Chondrocyte (in vitro differentiated cells): ENCODE measurements around the gene DNAH6. TPM values are rescaled to one million over a fixed set of nuclear protein-coding genes. Genes with fewer than 3 reads are reported as not detected.

ENCODE experiments used
- DNase-seq: peaks from one replicate; pipeline ENCODE4 v3.0.0; 2021; ENCODE audit warnings: mixed read lengths, low spot score
- H3K27ac Mint-ChIP-seq: one replicate; pipeline ENCODE4 v1.8.0; 2021; ENCODE audit warnings: mild to moderate bottlenecking, moderate library complexity, mixed read lengths; ENCODE audit not compliant: unreplicated experiment
- H3K27me3 Mint-ChIP-seq: 2 replicates; pipeline ENCODE4 v1.8.0; 2021; ENCODE audit warnings: low read depth, mixed read lengths
- H3K36me3 Mint-ChIP-seq: 2 replicates; pipeline ENCODE4 v1.8.0; 2021; ENCODE audit warnings: low read depth, mixed read lengths
- H3K4me1 Mint-ChIP-seq: 2 replicates; pipeline ENCODE4 v1.8.0; 2021; ENCODE audit warnings: low read depth, mild to moderate bottlenecking, mixed read lengths
- H3K4me3 Mint-ChIP-seq: one replicate; pipeline ENCODE4 v1.8.0; 2021; ENCODE audit warnings: mild to moderate bottlenecking, moderate library complexity, mixed read lengths; ENCODE audit not compliant: unreplicated experiment
- H3K9me3 Mint-ChIP-seq: 2 replicates; pipeline ENCODE4 v1.8.0; 2021; ENCODE audit warnings: low read depth, mixed read lengths
- CTCF ChIP-seq: fragments of 200-600 bp; sonication (generic); IDR thresholded peaks from 2 replicates; pipeline ENCODE4 v1.5.0; 2021; ENCODE audit warnings: antibody characterized with exemption, mild to moderate bottlenecking, moderate library complexity
- total RNA-seq: library from RNA; stranded (reverse); gene quantifications from 3 replicates; pipeline ENCODE4 v1.2.1, GENCODE V29; 2021

Gene DNAH6
- total RNA-seq, 1 donor from 2014 or later = not detected

DNA sequence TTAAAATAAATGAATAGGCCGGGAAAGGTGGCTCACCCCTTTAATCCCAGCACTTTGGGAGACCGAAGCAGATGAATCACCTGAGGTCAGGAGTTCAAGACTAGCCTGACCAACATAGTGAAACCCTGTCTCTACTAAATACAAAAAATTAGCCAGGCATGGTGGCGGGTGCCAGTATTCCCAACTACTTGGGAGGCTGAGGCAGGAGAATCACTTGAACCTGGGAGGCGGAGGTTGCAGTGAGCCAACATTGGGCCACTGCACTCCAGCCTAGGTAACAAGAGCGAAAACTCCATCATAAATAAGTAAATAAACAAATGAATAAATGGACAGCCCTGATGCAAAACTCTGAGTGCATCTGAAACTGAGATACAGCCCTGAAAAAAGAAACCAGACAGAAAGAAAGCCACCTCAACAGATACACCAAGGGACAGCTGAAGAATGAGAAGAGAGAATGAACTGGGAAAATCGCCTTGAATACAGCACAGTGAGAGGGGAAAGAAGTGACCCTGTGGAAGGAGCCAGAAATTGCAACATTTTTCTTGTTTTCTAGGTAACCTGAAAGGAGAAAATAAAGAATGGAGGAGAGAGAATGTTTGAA lies 300.2 kb downstream of the DNAH6 start:
- no peak for DNase-seq
- H3K36me3 Mint-ChIP-seq = no peaks in the 10 kb centered on the region
- TF ChIP-seq CTCF = no peak
- peaks cover 32% of the 10 kb centered on the region for H3K27me3 Mint-ChIP-seq
- no peaks in the 10 kb centered on the region for H3K9me3 Mint-ChIP-seq
- no peak overlapping the region for H3K4me3 Mint-ChIP-seq
- no peak overlapping the region for H3K27ac Mint-ChIP-seq
- no peaks in the 10 kb centered on the region for H3K4me1 Mint-ChIP-seq

DNA sequence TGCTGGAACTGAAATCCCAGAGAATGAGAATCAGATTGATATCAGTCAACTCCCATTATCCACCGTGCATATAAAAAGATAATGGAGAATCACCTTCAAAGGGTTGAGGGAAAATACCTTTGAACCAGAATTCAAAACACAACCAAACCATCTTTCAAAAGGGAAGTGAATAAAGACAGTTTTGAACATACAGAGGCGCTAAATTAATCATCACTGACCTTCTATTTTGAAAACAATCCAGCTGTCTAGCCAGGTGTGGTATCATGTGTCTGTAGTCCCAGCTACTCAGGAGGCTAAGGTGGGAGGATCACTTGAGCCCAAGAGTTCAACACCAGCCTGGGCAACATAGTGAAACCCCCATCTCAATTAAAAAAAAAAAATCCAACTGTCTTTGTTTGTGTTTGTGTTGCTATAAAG lies 300.9 kb downstream of the DNAH6 start:
- H3K27me3 Mint-ChIP-seq = peaks cover 29% of the 10 kb centered on the region
- no peak for TF ChIP-seq CTCF
- H3K4me3 Mint-ChIP-seq = no peak overlapping the region
- H3K9me3 Mint-ChIP-seq = no peaks in the 10 kb centered on the region
- H3K27ac Mint-ChIP-seq = no peak overlapping the region
- DNase-seq = no peak
- no peaks in the 10 kb centered on the region for H3K36me3 Mint-ChIP-seq
- H3K4me1 Mint-ChIP-seq = no peaks in the 10 kb centered on the region

DNA sequence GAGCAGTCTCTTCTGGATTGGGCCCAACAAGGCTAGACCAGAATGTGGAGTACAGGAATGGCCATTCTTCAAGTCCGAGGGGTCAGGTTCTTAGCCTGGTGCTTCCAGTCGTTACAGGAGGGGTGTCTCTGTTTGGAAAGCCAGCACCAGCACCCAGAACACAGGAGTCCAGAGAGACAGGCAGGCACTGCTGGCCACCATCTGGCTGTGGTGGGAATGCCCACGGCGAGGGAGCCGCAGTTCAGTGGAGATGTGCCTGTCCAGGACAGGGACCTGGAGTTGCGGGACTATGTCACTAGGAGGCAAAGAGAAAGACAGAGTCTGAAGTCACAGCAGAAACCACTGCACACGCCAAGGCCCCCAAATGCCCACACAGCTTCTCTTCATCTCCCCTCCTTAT lies 305.5 kb downstream of the DNAH6 start:
- Mint-ChIP-seq H3K4me1 (no peaks in the 10 kb centered on the region), H3K9me3 (no peaks in the 10 kb centered on the region), H3K36me3 (no peaks in the 10 kb centered on the region), H3K4me3 (no peak overlapping the region), H3K27me3 (peaks cover 18% of the 10 kb centered on the region), H3K27ac (no peak overlapping the region)
- DNase-seq = no peak
- TF ChIP-seq CTCF = no peak

DNA sequence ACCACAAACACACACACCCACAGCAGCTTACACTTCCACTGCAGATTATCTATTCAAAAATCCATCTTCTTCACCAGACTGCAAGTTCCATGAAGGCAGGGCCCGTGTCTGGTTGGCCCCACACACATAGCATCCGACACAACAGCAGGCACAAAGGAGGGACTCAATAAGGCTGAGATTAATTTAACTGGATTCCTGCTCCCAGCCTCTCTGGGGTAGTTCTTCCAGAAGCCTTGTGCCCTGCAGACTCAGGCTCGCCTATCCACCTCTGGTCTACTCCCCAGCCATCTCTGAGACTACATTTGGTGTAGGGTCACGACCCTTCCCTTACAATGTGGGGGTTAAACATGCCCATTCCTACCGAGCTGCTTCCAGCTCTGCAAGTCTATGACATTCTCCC lies 306.9 kb downstream of the DNAH6 start:
- no peak overlapping the region for H3K4me3 Mint-ChIP-seq
- H3K27ac Mint-ChIP-seq = no peak overlapping the region
- no peaks in the 10 kb centered on the region for H3K9me3 Mint-ChIP-seq
- peaks cover 22% of the 10 kb centered on the region for H3K27me3 Mint-ChIP-seq
- no peaks in the 10 kb centered on the region for H3K36me3 Mint-ChIP-seq
- no peak for DNase-seq
- H3K4me1 Mint-ChIP-seq = no peaks in the 10 kb centered on the region
- no peak for TF ChIP-seq CTCF

GRCh38 chr2:84823788-84824187 lies 307.5 kb downstream of the DNAH6 start:
- Mint-ChIP-seq H3K27ac (no peak overlapping the region), H3K27me3 (peaks cover 26% of the 10 kb centered on the region), H3K4me1 (no peaks in the 10 kb centered on the region), H3K9me3 (no peaks in the 10 kb centered on the region), H3K36me3 (no peaks in the 10 kb centered on the region), H3K4me3 (no peak overlapping the region)
- no peak for TF ChIP-seq CTCF
- DNase-seq = no peak
